Activated CD4-positive, CD25-positive, alpha-beta regulatory T cell treated with anti-CD3 and anti-CD28 coated beads, Interleukin-2, amount 50 U/mL, for 16 hours (primary cell): ENCODE data around the gene PSME2.

Experiments used
- DNase-seq: peaks from one replicate; pipeline ENCODE4 v3.0.0-alpha.2; 2020; ENCODE audit warnings: low read depth, low spot score

Gene PSME2

GRCh38 chr14:24179294-24179960, 33.0 kb upstream of the PSME2 start:
- DNase-seq, result no peak

- DNase-seq, result no peak
Observed at GRCh38 chr14:24178399-24179178, 32.2 kb upstream of the PSME2 start.

- DNase-seq, result no peak
Observed at GRCh38 chr14:24177891-24178290, 31.5 kb upstream of the PSME2 start.

- DNase-seq, result no peak
Observed at GRCh38 chr14:24177041-24177825, 30.8 kb upstream of the PSME2 start.

GRCh38 chr14:24176599-24176998, 30.2 kb upstream of the PSME2 start:
- DNase-seq, result no peak

GRCh38 chr14:24172871-24173281, 26.5 kb upstream of the PSME2 start:
- no peak for DNase-seq

- no peak for DNase-seq
Observed at GRCh38 chr14:24172261-24172860, 26.0 kb upstream of the PSME2 start.

- DNase-seq, result peak; percentile 48
Observed at GRCh38 chr14:24171422-24172260, 25.2 kb upstream of the PSME2 start, which contains the start of gene REC8. REC8 (plus strand) TSS chr14:24172080; CDS start chr14:24172553, 473 bp downstream.

- DNase-seq, result no peak
Observed at GRCh38 chr14:24167469-24168114, 21.2 kb upstream of the PSME2 start.

GRCh38 chr14:24165785-24166184, 19.4 kb upstream of the PSME2 start:
- DNase-seq, result no peak

- no peak for DNase-seq
Observed at GRCh38 chr14:24164518-24164991, 18.1 kb upstream of the PSME2 start.

- no peak for DNase-seq
Observed at GRCh38 chr14:24162093-24162492, 15.7 kb upstream of the PSME2 start.

GRCh38 chr14:24160850-24161804, 14.7 kb upstream of the PSME2 start, which contains the start of gene IRF9:
IRF9 (plus strand) TSS chr14:24161265; CDS start chr14:24162145, 880 bp downstream.
- DNase-seq, result peak; percentile 97

- DNase-seq, result no peak
Observed at GRCh38 chr14:24160499-24160849, 14.1 kb upstream of the PSME2 start.

- DNase-seq, result no peak
Observed at GRCh38 chr14:24159777-24160498, 13.5 kb upstream of the PSME2 start.

- no peak for DNase-seq
Observed at GRCh38 chr14:24157331-24157730, 10.9 kb upstream of the PSME2 start.

GRCh38 chr14:24156840-24157239, 10.4 kb upstream of the PSME2 start:
- no peak for DNase-seq

- DNase-seq, result no peak
Observed at GRCh38 chr14:24155100-24155499, 8.7 kb upstream of the PSME2 start.
